ENCODE measurements around the gene AHRR. TPM values are rescaled to one million over a fixed set of nuclear protein-coding genes. Genes with fewer than 3 reads are reported as not detected.

The AHRR gene
- total and polyA plus RNA-seq, 2 of the 4 experiments (the other 2 are of a cell fraction) = 15.6 to 37.1 TPM

DNA sequence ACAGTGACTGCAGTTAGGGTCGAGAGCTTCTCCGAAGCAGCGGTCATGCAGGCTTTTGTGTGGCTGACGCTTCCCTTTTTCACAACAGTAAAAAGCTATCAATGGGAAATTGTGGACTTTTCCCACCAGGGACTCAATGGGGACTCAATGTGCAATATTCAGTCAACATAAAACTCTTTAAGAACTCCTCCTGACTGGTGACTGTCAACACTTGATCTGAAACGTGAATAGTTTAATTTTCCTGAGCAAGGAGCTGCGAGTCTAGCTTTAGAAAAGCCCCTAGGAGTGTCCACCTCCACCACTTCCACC, 150.2 kb downstream of the AHRR start:
- H3K4me1 ChIP-seq (ENCODE audit: control insufficient read depth, insufficient read depth, low read length) = peaks cover 7% of the 10 kb centered on the region; the same call in 1 of the 2 replicates
- no peak overlapping the region for H2BK20ac ChIP-seq (ENCODE audit: low read depth, low read length)
- dilution Hi-C loops (cut with HindIII; ENCODE audit: low sequenced_read_pairs, unreplicated experiment) = no loop called here
- H3K36me3 ChIP-seq (ENCODE audit: control insufficient read depth, insufficient read depth, low read length) = peaks cover 16% of the 10 kb centered on the region
- no peak overlapping the region for H3K4ac ChIP-seq (ENCODE audit: low read depth, low read length)
- no peak for DNase-seq
- BruUV-seq (replicated peaks) = no TSS peak
- ChIA-PET POLR2A (ENCODE audit: unreplicated experiment) (no interaction called here), CTCF (no interaction called here)
- in situ Hi-C loops (cut with MboI; ENCODE audit: low sequenced_read_pairs) = no loop called here
- no peak for ATAC-seq (ENCODE audit: low read depth)
- H2AFZ ChIP-seq (replicated peaks; ENCODE audit: low read length, poor library complexity) = no peak overlapping the region
- H3K18ac ChIP-seq (ENCODE audit: low read depth, low read length) = no peak overlapping the region
- peak overlapping the region; percentile 96 for H2AK9ac ChIP-seq (replicated peaks; ENCODE audit: low read depth, low read length, poor library complexity)
- H2BK15ac ChIP-seq (ENCODE audit: low read depth, low read length) = no peak overlapping the region
- H3K9me3 ChIP-seq (ENCODE audit: control insufficient read depth, insufficient read depth, low read length) = no peaks in the 10 kb centered on the region
- WGBS, 2 experiments (ENCODE audit: extremely low coverage in 2 of 2, insufficient read length in 1 of 2) = 78% methylated on average over 3 of the region's 6 CpGs; no CpG with 5 or more reads in 1 of the 2 experiments
- peaks cover 15 to 33% of the 10 kb centered on the region in 2 experiments for H3K79me1 ChIP-seq (ENCODE audit: low read depth in 1 of 2, low read length in 2 of 2)
- TF ChIP-seq NFE2L2 (IDR thresholded peaks at IDR 0.05; ENCODE audit: low read depth, low read length) = no peak
- TF ChIP-seq RFX5 (IDR thresholded peaks at IDR 0.05; ENCODE audit: low read depth, low read length) = no peak
- TF ChIP-seq, protein P1, sequence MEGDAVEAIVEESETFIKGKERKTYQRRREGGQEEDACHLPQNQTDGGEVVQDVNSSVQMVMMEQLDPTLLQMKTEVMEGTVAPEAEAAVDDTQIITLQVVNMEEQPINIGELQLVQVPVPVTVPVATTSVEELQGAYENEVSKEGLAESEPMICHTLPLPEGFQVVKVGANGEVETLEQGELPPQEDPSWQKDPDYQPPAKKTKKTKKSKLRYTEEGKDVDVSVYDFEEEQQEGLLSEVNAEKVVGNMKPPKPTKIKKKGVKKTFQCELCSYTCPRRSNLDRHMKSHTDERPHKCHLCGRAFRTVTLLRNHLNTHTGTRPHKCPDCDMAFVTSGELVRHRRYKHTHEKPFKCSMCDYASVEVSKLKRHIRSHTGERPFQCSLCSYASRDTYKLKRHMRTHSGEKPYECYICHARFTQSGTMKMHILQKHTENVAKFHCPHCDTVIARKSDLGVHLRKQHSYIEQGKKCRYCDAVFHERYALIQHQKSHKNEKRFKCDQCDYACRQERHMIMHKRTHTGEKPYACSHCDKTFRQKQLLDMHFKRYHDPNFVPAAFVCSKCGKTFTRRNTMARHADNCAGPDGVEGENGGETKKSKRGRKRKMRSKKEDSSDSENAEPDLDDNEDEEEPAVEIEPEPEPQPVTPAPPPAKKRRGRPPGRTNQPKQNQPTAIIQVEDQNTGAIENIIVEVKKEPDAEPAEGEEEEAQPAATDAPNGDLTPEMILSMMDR (conservative IDR thresholded peaks at IDR 0.05; ENCODE audit: low read depth, low read length) = no peak
- no peak for TF ChIP-seq RAD21 (IDR thresholded peaks at IDR 0.05; ENCODE audit: low read length)
- TF ChIP-seq RCOR1 (IDR thresholded peaks at IDR 0.05; ENCODE audit: insufficient replicate concordance, low read length) = no peak
- no peak for TF ChIP-seq SMC3 (IDR thresholded peaks at IDR 0.05; ENCODE audit: low read depth, low read length)
- no peak for TF ChIP-seq MAFK (IDR thresholded peaks at IDR 0.05; ENCODE audit: low read depth, low read length)
- TF ChIP-seq BHLHE40 (IDR thresholded peaks at IDR 0.05; ENCODE audit: low read depth, low read length) = no peak
- no peak for TF ChIP-seq POLR2A (IDR thresholded peaks at IDR 0.05; ENCODE audit: low read depth, low read length)
- TF ChIP-seq, protein P2, sequence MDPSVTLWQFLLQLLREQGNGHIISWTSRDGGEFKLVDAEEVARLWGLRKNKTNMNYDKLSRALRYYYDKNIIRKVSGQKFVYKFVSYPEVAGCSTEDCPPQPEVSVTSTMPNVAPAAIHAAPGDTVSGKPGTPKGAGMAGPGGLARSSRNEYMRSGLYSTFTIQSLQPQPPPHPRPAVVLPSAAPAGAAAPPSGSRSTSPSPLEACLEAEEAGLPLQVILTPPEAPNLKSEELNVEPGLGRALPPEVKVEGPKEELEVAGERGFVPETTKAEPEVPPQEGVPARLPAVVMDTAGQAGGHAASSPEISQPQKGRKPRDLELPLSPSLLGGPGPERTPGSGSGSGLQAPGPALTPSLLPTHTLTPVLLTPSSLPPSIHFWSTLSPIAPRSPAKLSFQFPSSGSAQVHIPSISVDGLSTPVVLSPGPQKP (IDR thresholded peaks at IDR 0.05; ENCODE audit: borderline replicate concordance, low read depth, low read length) = no peak
- TF ChIP-seq MXI1 (IDR thresholded peaks at IDR 0.05; ENCODE audit: borderline replicate concordance, low read depth, low read length) = no peak
- TF ChIP-seq USF2 (IDR thresholded peaks at IDR 0.05; ENCODE audit: low read depth, low read length) = no peak
- TF ChIP-seq CHD1 (IDR thresholded peaks at IDR 0.05; ENCODE audit: low read depth, low read length) = no peak
- TF ChIP-seq MAZ (IDR thresholded peaks at IDR 0.05; ENCODE audit: borderline replicate concordance, low read depth, low read length) = no peak
- TF ChIP-seq CEBPB (IDR thresholded peaks at IDR 0.05; ENCODE audit: low read depth, low read length) = no peak
- no peak for TF ChIP-seq FOS (IDR thresholded peaks at IDR 0.05; ENCODE audit: low read depth, low read length)
- peak overlapping the region; percentile 78 for H3K4me2 ChIP-seq (ENCODE audit: low read depth, low read length)
- H3K23ac ChIP-seq (ENCODE audit: low read depth, low read length) = no peak overlapping the region
- H2AK5ac ChIP-seq (ENCODE audit: low read depth, low read length) = no peak overlapping the region
- peak overlapping the region; percentile 51; the same call in 1 of the 2 replicates for H3K4me3 ChIP-seq (ENCODE audit: insufficient read depth, low read depth, low read length)
- no peak overlapping the region; a peak in 1 of 4 replicates for H4K8ac ChIP-seq (ENCODE audit: low read depth in 2 of 2, low read length in 2 of 2)
- H3K9ac ChIP-seq (ENCODE audit: low read depth, low read length) = no peak overlapping the region
- peaks cover 4% of the 10 kb centered on the region; the same call in 1 of the 2 replicates for H4K20me1 ChIP-seq (ENCODE audit: insufficient read depth, low read length)
- H3K14ac ChIP-seq (replicated peaks; ENCODE audit: low read depth, low read length) = no peak overlapping the region; the same call in 1 of the 2 replicates
- no peaks in the 10 kb centered on the region for H3K27me3 ChIP-seq (ENCODE audit: control insufficient read depth, insufficient read depth, low read length)
- no peak overlapping the region for H2BK120ac ChIP-seq (ENCODE audit: low read depth, low read length)
- intact Hi-C loops (cut with micrococcal nuclease) = loop anchor here (10.0 kb wide), 1 partner anchor 433 kb away; no protein-coding TSS in a partner anchor
- H3K9me1 ChIP-seq (ENCODE audit: insufficient read depth, low read length) = peaks cover 4% of the 10 kb centered on the region
- no peak overlapping the region for H3K56ac ChIP-seq (ENCODE audit: extremely low read depth, insufficient read depth, low read length)
- no peak overlapping the region for H3K27ac ChIP-seq (ENCODE audit: insufficient read depth, low read length)
- no peak overlapping the region for H4K91ac ChIP-seq (ENCODE audit: insufficient read depth, low read depth, low read length)
- no peak overlapping the region for H4K5ac ChIP-seq (ENCODE audit: low read depth, low read length)
- H2BK5ac ChIP-seq (ENCODE audit: low read depth, low read length, poor library complexity, severe bottlenecking) = no peak overlapping the region
